Fibroblast of skin of left quadriceps (primary cell): ENCODE data around the gene AATK.

Experiments used
- DNase-seq, 2 experiments: peaks; one replicate each; pipeline ENCODE4 v3.0.0-alpha.2; 2013; ENCODE audit warnings: low read depth in 2 of 2

AATK gene

GRCh38 chr17:81071761-81072741, 94.0 kb downstream of the AATK start:
- no peak for DNase-seq

GRCh38 chr17:81070541-81071246, 95.3 kb downstream of the AATK start:
- no peak for DNase-seq

DNA sequence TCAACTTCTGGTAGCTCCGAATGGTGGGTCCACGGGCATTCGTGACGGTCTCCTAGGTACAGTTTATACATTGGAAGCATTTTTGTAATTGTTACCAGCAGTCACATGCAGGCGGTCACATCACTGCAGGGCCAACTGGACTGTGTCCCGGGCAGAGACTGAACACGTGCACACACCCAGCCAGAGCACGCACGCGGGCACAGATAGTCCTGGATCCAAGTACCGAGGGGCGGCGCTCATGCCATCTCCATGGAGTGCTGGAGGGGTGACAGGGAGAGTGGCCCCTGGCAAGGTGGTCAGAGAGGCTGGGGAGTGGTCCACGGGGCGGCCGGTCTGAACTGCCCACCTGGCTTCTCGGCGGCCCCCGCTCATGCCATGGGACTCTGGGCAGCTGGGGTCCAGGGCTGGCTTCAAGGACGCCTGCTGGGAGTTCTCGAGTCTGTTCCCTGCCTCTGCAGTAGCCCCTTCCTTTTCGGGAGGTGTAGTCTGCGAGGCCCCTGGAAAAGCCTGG, 96.8 kb downstream of the AATK start:
- DNase-seq: no peak

GRCh38 chr17:81068411-81069134, 97.4 kb downstream of the AATK start:
- DNase-seq: no peak

DNA sequence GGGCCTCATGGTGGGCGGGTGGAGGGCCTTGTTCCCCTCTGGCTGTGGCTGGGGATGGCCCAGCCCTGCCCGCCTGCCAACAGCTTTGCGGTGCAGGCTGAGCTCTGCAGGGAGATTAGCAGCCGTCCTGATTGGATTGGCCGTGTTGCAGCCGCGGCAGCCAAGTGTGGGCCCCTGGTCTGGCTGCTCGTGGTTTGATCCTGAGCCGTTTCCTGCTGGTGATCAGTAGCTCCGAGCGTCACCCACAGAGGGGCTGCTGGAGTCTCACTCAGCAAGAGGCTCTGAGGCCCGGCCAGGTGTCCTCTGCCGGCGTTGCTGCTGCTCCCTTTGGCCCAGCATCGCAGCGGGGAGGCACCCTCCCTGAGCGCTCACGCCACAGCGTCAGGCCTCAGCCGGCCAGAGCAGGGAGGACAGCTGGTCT, 98.6 kb downstream of the AATK start:
- no peak for DNase-seq
